Medulla oblongata (tissue), 1 donor: Measurements from ENCODE around the gene C10orf143.
"Not testable (repeated sequence)": the region's sequence is repeated elsewhere in the genome, so short reads cannot be mapped to it uniquely, and the experiment has no call there.

ENCODE experiments used
- DNase-seq: peaks from one replicate; pipeline ENCODE4 v3.0.0-alpha.2; 2015; ENCODE audit errors: extremely low spot score

C10orf143 gene

DNA sequence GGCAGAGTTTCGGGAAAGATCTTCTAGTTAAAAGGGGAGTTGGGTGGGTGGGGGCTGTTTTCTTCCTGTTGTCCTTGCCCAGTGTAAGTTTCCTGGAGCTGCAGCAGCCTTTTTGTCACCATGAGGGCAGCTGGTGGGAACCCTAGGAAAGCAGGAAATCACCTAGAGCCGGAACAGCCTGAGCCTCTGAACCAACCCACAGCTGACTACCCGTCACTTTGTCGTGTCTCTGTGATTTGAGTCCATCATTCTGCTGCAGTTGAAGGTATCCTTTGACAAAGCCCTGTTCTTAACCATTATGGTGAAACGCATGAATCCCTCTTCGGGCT is 1.2 kb upstream of the C10orf143 start:
- no peak for DNase-seq

DNA sequence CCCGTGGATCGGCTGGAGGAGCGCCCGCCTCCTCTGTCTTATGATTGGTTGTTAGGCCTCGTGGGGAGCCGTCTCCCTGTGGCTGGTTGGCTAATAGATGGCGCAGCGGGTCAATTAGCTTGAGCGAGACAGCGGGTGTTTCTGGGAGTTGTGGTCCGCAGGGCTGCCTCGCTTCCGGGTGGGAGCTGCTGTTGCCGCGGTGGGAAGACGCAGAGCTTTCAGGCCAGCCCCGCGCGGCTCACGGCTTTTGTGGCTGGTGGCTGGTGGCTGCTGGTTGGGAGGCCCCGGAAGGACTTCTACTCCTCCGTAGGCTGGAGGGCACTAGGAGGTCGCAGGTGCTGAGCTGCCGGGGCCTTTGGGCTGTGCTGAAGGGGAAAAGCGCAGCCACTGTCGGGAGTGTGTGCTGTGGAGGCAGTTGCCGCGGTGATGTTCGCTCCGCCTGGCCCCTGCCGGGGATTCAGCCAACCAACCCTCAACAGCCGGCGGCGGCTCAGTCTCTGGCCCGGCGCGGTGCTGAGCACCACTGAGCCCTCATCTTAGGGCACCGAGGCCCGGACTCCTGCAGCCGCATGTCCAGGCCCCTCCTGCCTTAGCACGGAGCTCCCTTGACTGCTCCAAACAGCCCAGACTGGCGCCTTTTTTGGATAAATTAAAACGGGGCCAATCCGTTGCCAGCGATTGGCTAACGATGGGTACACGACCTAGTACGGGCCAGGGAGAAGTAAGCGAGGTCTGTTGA is 652 bp upstream of the C10orf143 start:
- peak; percentile 99 for DNase-seq

DNA sequence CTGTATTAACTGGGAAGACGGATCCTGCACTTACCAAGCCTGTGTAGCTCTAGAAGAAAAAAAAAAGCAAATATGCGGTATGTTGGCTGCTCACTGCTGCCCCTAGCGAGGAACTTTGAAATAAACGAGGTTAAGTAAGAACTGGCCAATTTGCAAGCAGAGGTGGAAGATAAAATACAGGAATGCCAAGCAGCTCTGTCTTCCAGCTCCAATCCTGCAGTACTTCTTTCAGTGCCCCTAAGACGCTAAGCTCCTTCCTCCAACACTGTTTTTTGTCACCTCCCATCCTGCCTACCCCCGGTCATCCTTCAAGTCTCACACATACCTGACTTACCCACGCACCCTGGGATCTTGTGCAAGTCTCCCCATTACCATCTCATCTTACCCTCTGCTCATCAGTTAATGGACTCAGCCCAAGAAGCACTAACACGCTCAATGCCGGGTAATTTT is 809 bp downstream of the C10orf143 start:
- peak; percentile 91 for DNase-seq

- no peak for DNase-seq
Measured at GRCh38 chr10:130108934-130109604, 1.6 kb downstream of the C10orf143 start.

GRCh38 chr10:130108146-130108545 is 2.5 kb downstream of the C10orf143 start:
- not testable (repeated sequence) for DNase-seq

DNA sequence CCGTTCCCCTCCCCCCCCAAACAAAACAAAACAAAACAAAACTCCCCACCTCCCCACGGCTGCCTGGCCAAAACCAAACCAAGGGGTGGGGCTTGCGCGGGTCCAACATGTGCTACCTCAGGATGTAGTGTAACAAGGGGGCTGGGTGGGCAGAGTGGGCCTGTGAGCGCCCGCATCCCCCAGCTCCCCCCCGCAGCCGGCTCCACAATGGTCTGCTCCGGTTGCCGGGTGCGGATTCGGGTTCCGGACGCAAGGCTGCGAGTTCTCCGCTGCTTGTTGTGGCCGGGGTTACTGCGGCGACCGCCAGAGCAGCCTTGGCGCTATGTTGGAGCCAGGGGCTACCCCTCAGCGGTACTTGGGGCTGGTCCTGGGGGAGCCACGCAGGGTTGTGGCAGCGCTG is 4.9 kb downstream of the C10orf143 start:
- no peak for DNase-seq

- DNase-seq, result no peak
Measured at GRCh38 chr10:130099344-130099743, 11.3 kb downstream of the C10orf143 start.

- not testable (repeated sequence) for DNase-seq
Measured at GRCh38 chr10:130090565-130090964, 20.1 kb downstream of the C10orf143 start.

- DNase-seq, result no peak
Measured at GRCh38 chr10:130080461-130080814, 30.2 kb downstream of the C10orf143 start.

GRCh38 chr10:130079614-130080460 is 30.8 kb downstream of the C10orf143 start:
- DNase-seq, result no peak

DNA sequence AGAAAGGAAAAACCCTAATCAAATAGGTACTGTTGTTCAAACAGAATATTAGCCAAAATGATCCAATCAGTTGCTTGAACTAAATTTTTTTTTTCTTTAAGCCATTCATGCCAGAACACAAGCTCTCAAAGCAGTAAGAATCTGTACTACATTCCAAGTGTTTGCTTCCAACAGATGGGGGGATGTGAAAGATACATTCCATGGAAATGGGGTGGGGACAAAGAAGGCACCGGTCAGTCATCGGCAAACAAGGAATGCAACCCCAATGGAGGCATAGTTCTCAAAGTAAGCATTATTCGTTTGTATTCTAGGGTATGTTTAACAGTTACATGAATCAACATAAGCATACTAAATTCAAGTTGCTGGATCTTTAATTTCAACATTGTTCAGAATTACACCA is 32.5 kb downstream of the C10orf143 start:
- no peak for DNase-seq

DNA sequence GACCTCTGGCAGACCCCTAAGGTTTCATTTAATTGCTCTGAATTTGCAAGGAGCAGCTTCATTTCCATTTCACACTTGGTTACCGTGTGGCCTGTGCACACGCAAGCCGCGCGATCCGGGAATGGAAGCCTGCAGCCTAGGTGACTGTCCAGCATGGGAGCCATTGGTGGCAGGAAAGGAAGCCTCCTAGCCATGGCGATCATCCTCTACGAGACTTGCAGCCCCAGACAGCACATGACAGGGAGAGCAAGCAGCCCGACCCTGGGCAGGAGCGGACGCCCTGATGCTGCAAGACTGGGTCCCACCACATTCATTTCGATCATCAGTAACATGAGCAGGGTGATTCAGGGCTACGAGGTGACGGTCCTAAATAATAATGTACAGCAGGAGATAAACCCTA is 33.9 kb downstream of the C10orf143 start:
- no peak for DNase-seq

- no peak for DNase-seq
Measured at GRCh38 chr10:130074639-130075038, 36.0 kb downstream of the C10orf143 start.

GRCh38 chr10:130073912-130074311 is 36.7 kb downstream of the C10orf143 start:
- DNase-seq, result no peak

DNA sequence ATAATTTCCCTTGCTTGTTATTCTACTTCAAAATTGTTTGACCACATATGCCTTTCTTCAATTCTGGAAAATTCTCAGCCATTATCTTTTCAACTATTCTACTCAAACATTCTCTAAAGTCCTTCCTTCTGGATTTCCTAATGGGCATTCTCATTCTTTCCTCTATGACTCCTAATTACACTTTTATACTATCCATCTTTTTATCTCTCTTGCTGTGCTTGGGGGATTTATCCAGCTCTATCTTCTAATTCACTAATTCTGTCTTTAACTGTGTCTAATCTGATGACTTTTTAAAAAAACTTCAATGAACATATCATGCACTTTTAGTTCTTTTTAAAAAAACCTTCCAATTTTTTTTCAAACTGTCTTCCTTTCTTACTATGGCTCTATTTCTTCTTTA is 38.4 kb downstream of the C10orf143 start:
- no peak for DNase-seq

- DNase-seq, result no peak
Measured at GRCh38 chr10:130067893-130068292, 42.7 kb downstream of the C10orf143 start.

DNA sequence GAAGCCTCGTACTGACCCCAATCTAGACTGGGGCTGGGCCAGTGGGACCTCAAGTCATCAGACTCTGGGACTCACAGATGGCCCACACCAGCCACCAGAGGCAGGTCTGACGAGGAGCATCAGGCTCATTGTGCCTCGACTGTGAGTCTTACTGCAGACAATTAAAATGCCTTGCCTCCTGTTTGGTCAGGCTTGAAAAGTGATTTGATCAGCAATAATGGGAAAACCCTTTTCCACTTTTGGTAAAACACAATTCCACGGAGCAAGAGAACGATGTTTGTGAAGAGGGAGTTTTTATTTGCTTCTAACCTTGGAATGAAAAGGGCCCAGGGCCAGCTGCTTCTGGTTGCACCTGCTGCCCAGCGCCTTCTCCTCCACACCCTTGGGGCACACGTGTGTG is 43.9 kb downstream of the C10orf143 start:
- DNase-seq, result no peak

GRCh38 chr10:130065251-130065650 is 45.4 kb downstream of the C10orf143 start:
- no peak for DNase-seq

GRCh38 chr10:130064783-130065182 is 45.8 kb downstream of the C10orf143 start:
- DNase-seq, result peak; percentile 2

DNA sequence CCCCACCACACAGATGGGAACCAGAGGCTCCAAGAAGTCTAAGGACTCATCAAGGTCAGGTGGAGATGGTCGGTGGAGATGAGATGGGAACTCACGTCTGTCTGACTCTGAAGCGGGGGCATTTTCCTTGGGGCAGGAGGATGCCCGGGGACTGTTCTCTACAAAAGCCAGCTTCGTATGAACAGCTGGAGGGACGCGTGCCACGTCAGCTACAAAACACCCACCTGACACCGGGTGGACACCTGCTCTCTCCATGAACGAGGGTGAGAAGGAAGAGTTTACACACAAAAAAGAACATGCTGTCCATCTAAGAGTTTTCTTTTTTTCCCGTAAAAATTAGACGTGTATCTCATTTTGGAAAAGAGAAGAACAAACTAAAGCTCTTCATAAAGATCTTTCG is 47.7 kb downstream of the C10orf143 start:
- no peak for DNase-seq

GRCh38 chr10:130062201-130062600 is 48.4 kb downstream of the C10orf143 start:
- no peak for DNase-seq

DNA sequence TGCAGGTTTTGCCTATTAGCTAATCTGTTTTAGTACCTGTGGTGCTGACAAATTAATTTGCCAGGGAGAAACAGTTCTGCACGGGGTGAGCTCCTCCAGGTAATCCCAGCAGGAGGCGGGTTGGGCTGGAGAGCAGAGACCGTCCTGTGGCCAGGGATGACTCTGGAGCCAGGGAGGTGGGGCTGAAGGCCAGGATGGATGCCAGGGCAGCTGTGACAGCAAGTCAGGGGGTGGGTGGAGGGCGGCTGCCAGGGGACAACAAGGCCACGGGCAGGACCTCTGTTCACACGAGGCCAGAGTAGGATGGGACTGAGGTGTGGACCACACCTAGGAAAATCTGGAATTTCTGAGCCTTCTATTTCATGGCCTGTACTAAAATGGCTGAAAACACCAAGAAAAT is 48.9 kb downstream of the C10orf143 start:
- no peak for DNase-seq

- no peak for DNase-seq
Measured at GRCh38 chr10:130054021-130054420, 56.6 kb downstream of the C10orf143 start.
